Stimulated activated CD4-positive, alpha-beta T cell treated with anti-CD3 and anti-CD28 coated beads, Interleukin-15, amount 100 ng/mL, for 48 hours (primary cell): ENCODE results near the gene HDAC7.

Source experiments
- DNase-seq, 2 donors: peaks; one replicate each; pipeline ENCODE4 v3.0.0-alpha.2; 2020; ENCODE audit warnings: low read depth in 2 of 2

The HDAC7 gene

GRCh38 chr12:47795121-47795813 lies 24.4 kb downstream of the HDAC7 start:
- no peak for DNase-seq

GRCh38 chr12:47794679-47795078 lies 25.0 kb downstream of the HDAC7 start:
- no peak for DNase-seq

- DNase-seq: no peak
Measured at GRCh38 chr12:47793015-47793681, 26.6 kb downstream of the HDAC7 start.

- no peak for DNase-seq
Measured at GRCh38 chr12:47791874-47792273, 27.8 kb downstream of the HDAC7 start.

- no peak for DNase-seq
Measured at GRCh38 chr12:47791351-47791746, 28.4 kb downstream of the HDAC7 start.

GRCh38 chr12:47790676-47791350 lies 28.9 kb downstream of the HDAC7 start:
- no peak for DNase-seq

GRCh38 chr12:47789712-47790489 lies 29.8 kb downstream of the HDAC7 start:
- no peak for DNase-seq

- no peak for DNase-seq
Measured at GRCh38 chr12:47789141-47789540, 30.6 kb downstream of the HDAC7 start.

- DNase-seq: no peak
Measured at GRCh38 chr12:47787596-47788319, 31.9 kb downstream of the HDAC7 start.

- no peak for DNase-seq
Measured at GRCh38 chr12:47786662-47787280, 32.9 kb downstream of the HDAC7 start.

- DNase-seq: no peak
Measured at GRCh38 chr12:47785887-47786661, 33.6 kb downstream of the HDAC7 start.

- no peak for DNase-seq
Measured at GRCh38 chr12:47785036-47785886, 34.4 kb downstream of the HDAC7 start.

- DNase-seq: no peak
Measured at GRCh38 chr12:47783821-47784819, 35.6 kb downstream of the HDAC7 start.

GRCh38 chr12:47783024-47783755 lies 36.5 kb downstream of the HDAC7 start:
- no peak for DNase-seq

GRCh38 chr12:47782372-47782770 lies 37.3 kb downstream of the HDAC7 start:
- no peak for DNase-seq

GRCh38 chr12:47781479-47782371 lies 38.0 kb downstream of the HDAC7 start:
- DNase-seq: no peak
